ENCODE measurements around the gene SESN2.

GRCh38 chr1:28229996-28230395 lies 29.3 kb upstream of the SESN2 start:
- TF ChIP-seq CTCF (conservative IDR thresholded peaks at IDR 0.05; ENCODE audit: low read length) (no peak), EZH2phosphoT487 (IDR thresholded peaks at IDR 0.05; ENCODE audit: borderline replicate concordance) (no peak)
